Stimulated activated CD8-positive, alpha-beta memory T cell treated with anti-CD3 and anti-CD28 coated beads, Interleukin-15, amount 100 ng/mL, for 24 hours (primary cell): ENCODE data around the gene CYP11A1.
"Not testable (repeated sequence)": the region's sequence is repeated elsewhere in the genome, so short reads cannot be mapped to it uniquely, and the experiment has no call there.

Experiments used
- DNase-seq: peaks from one replicate; pipeline ENCODE4 v3.0.0-alpha.2; 2020; ENCODE audit warnings: low read depth

Gene CYP11A1

GRCh38 chr15:74374648-74375302 lies 7.3 kb upstream of the CYP11A1 start:
- DNase-seq, result no peak

GRCh38 chr15:74373731-74374647 lies 6.5 kb upstream of the CYP11A1 start:
- DNase-seq, result peak; percentile 75

GRCh38 chr15:74373056-74373650 lies 5.7 kb upstream of the CYP11A1 start:
- no peak for DNase-seq

- no peak for DNase-seq
Observed at GRCh38 chr15:74370471-74370870, 3.0 kb upstream of the CYP11A1 start.

GRCh38 chr15:74369756-74370155 lies 2.3 kb upstream of the CYP11A1 start:
- no peak for DNase-seq

- no peak for DNase-seq
Observed at GRCh38 chr15:74369084-74369745, 1.8 kb upstream of the CYP11A1 start.

- DNase-seq, result no peak
Observed at GRCh38 chr15:74368121-74368520, 675 bp upstream of the CYP11A1 start.

GRCh38 chr15:74365598-74366445 lies 1.6 kb downstream of the CYP11A1 start:
- DNase-seq, result no peak

GRCh38 chr15:74364936-74365597 lies 2.4 kb downstream of the CYP11A1 start:
- no peak for DNase-seq

GRCh38 chr15:74362482-74362881 lies 5.0 kb downstream of the CYP11A1 start:
- no peak for DNase-seq

GRCh38 chr15:74360855-74361254 lies 6.6 kb downstream of the CYP11A1 start:
- DNase-seq, result not testable (repeated sequence)

- not testable (repeated sequence) for DNase-seq
Observed at GRCh38 chr15:74359376-74359775, 8.1 kb downstream of the CYP11A1 start.

GRCh38 chr15:74357514-74357913 lies 9.9 kb downstream of the CYP11A1 start:
- DNase-seq, result not testable (repeated sequence)

- DNase-seq, result not testable (repeated sequence)
Observed at GRCh38 chr15:74356050-74356449, 11.4 kb downstream of the CYP11A1 start.

GRCh38 chr15:74353992-74354391 lies 13.5 kb downstream of the CYP11A1 start:
- DNase-seq, result not testable (repeated sequence)

GRCh38 chr15:74352393-74352910 lies 15.0 kb downstream of the CYP11A1 start:
- no peak for DNase-seq

- DNase-seq, result no peak
Observed at GRCh38 chr15:74351670-74352069, 15.8 kb downstream of the CYP11A1 start.

GRCh38 chr15:74350295-74351275 lies 16.9 kb downstream of the CYP11A1 start:
- no peak for DNase-seq

GRCh38 chr15:74349241-74349778 lies 18.1 kb downstream of the CYP11A1 start:
- DNase-seq, result no peak
